ENCODE data around the gene COL17A1.

- TF ChIP-seq TAF1 (IDR thresholded peaks at IDR 0.05; ENCODE audit: low read depth) (no peak), RAD21 (IDR thresholded peaks at IDR 0.05; ENCODE audit: low read depth) (no peak), TCF12 (IDR thresholded peaks at IDR 0.05; ENCODE audit: low read depth) (no peak), USF1 (IDR thresholded peaks at IDR 0.05) (no peak), MAX (IDR thresholded peaks at IDR 0.05) (no peak), REST (IDR thresholded peaks at IDR 0.05; ENCODE audit: low read depth) (no peak), CREB1 (IDR thresholded peaks at IDR 0.05; ENCODE audit: low read depth) (no peak), EP300 (IDR thresholded peaks at IDR 0.05; ENCODE audit: borderline replicate concordance) (no peak), CEBPB (IDR thresholded peaks at IDR 0.05) (no peak), EGR1 (IDR thresholded peaks at IDR 0.05) (no peak), FOXM1 (IDR thresholded peaks at IDR 0.05; ENCODE audit: borderline replicate concordance, low read depth) (no peak)
Observed at GRCh38 chr10:104032144-104032775, 53.4 kb downstream of the COL17A1 start.

All from Ishikawa (cell line).